ENCODE data around the gene TIGD3. TPM values are rescaled to one million over a fixed set of nuclear protein-coding genes. Genes with fewer than 3 reads are reported as not detected.
A peak's percentile ranks its signal among the peaks of the same experiment; 100 is the strongest.

TIGD3 gene
- total and polyA plus RNA-seq, 9 of the 15 experiments (the other 6 are each of a cell fraction or from before 2014, with no cell fraction given) = 0.06 to 1.3 (median 0.56) TPM

- peak in 1 of 2 experiments; percentile 65; a peak in 1 of 4 replicates for TF ChIP-seq UBTF (IDR thresholded peaks at IDR 0.05; ENCODE audit: borderline replicate concordance in 1 of 2, low read depth in 2 of 2, low read length in 2 of 2)
- TF ChIP-seq ZNF561 (CRISPR knock-in tag; conservative IDR thresholded peaks at IDR 0.05) = peak; percentile 72; the same call in 1 of the 2 replicates
- TF ChIP-seq MECOM (CRISPR knock-in tag; IDR thresholded peaks at IDR 0.05) = no peak
- TF ChIP-seq, protein P1, sequence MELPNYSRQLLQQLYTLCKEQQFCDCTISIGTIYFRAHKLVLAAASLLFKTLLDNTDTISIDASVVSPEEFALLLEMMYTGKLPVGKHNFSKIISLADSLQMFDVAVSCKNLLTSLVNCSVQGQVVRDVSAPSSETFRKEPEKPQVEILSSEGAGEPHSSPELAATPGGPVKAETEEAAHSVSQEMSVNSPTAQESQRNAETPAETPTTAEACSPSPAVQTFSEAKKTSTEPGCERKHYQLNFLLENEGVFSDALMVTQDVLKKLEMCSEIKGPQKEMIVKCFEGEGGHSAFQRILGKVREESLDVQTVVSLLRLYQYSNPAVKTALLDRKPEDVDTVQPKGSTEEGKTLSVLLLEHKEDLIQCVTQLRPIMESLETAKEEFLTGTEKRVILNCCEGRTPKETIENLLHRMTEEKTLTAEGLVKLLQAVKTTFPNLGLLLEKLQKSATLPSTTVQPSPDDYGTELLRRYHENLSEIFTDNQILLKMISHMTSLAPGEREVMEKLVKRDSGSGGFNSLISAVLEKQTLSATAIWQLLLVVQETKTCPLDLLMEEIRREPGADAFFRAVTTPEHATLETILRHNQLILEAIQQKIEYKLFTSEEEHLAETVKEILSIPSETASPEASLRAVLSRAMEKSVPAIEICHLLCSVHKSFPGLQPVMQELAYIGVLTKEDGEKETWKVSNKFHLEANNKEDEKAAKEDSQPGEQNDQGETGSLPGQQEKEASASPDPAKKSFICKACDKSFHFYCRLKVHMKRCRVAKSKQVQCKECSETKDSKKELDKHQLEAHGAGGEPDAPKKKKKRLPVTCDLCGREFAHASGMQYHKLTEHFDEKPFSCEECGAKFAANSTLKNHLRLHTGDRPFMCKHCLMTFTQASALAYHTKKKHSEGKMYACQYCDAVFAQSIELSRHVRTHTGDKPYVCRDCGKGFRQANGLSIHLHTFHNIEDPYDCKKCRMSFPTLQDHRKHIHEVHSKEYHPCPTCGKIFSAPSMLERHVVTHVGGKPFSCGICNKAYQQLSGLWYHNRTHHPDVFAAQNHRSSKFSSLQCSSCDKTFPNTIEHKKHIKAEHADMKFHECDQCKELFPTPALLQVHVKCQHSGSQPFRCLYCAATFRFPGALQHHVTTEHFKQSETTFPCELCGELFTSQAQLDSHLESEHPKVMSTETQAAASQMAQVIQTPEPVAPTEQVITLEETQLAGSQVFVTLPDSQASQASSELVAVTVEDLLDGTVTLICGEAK (IDR thresholded peaks at IDR 0.05) = no peak
- TF ChIP-seq, protein P1 (CRISPR knock-in tag; IDR thresholded peaks at IDR 0.05) = no peak
- peak; percentile 98 for TF ChIP-seq ATF3 (IDR thresholded peaks at IDR 0.05)
- TF ChIP-seq ATF3 (CRISPR knock-in tag; conservative IDR thresholded peaks at IDR 0.05) = peak; percentile 97
- TF ChIP-seq ZNF699 (CRISPR knock-in tag; IDR thresholded peaks at IDR 0.05; ENCODE audit: insufficient replicate concordance) = no peak
- TF ChIP-seq KAT7 (CRISPR knock-in tag; IDR thresholded peaks at IDR 0.05; ENCODE audit: borderline replicate concordance) = peak; percentile 83; the same call in 1 of the 2 replicates
- peak; percentile 83 for TF ChIP-seq GATAD2B (IDR thresholded peaks at IDR 0.05; ENCODE audit: borderline replicate concordance)
- no peak for TF ChIP-seq SMAD2 (IDR thresholded peaks at IDR 0.05; ENCODE audit: low read depth, low read length)
- TF ChIP-seq CHD2 (IDR thresholded peaks at IDR 0.05; ENCODE audit: low read depth, low read length) = no peak
- no peak for TF ChIP-seq ZFP1 (CRISPR knock-in tag; IDR thresholded peaks at IDR 0.05)
- no peak for TF ChIP-seq SRSF3 (IDR thresholded peaks at IDR 0.05; ENCODE audit: insufficient read depth, low read length)
- no peak for TF ChIP-seq ZNF408 (CRISPR knock-in tag; IDR thresholded peaks at IDR 0.05; ENCODE audit: low read depth)
- peak; percentile 88 for TF ChIP-seq RNF2 (IDR thresholded peaks at IDR 0.05)
These were observed 27.7 kb downstream of the TIGD3 start, which contains the start of gene SLC25A45 (continued) for GRCh38 chr11:65382033-65382803.
